Stimulated activated CD4-positive, alpha-beta T cell treated with anti-CD3 and anti-CD28 coated beads, Interleukin-1b, Interleukin-23, amount 100 ng/mL, for 1 hour (primary cell): ENCODE data around the gene EDNRA.

Experiments
- DNase-seq, 2 donors: peaks; one replicate each; pipeline ENCODE4 v3.0.0-alpha.2; 2020; ENCODE audit warnings: low read depth in 2 of 2

Gene EDNRA

DNA sequence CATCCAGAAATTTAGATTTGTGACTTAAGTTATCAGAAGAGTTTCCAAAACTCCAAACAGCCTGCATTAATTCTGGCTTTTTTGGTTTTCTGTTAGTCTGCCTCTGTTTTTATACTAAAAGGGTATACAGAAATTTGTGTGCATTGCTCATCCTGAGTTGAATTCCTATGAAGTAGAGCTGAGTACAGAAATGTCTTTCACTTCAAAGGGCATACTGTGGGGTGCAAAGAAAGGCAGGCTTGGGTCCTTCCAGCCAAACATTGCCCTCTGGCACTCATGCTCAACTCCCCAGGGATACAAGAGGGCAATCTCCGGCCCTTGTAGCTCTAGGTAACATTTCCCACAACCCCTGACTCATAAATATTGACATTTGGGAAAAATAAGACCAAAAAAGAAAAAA lies 108.7 kb downstream of the EDNRA start:
- no peak for DNase-seq

DNA sequence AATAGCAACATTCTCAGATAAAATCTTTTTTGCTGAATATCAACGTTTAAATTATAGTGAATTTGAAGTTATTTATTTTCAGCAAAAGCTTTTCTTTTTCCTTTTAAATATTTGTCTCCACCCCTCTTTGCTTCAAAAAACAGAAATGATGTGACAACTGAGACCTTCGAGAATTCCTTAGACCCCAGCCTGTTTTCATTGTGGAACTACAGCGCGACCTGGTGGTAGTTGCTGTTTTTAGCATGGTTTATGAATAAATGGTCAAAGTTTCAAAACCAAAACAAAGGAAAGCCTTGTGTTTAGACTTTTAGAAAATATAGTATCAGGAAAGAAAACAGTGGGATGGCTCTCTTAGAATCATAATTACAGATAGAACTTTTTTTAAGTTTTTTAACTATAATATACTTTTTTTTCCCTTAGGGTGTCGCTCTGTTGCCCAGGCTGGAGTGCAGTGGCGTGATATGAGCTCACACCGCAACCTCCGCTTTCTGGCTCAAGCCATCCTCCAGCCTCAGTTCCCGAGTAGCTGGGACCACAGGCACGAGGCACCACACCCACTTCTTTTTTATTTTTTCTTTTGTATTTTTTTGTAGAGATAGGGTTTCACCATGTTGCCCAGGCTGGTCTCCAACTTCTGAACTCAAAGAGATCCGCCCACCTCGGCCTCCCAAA lies 109.5 kb downstream of the EDNRA start:
- peak in 1 of 2 donors; percentile 16 for DNase-seq

DNA sequence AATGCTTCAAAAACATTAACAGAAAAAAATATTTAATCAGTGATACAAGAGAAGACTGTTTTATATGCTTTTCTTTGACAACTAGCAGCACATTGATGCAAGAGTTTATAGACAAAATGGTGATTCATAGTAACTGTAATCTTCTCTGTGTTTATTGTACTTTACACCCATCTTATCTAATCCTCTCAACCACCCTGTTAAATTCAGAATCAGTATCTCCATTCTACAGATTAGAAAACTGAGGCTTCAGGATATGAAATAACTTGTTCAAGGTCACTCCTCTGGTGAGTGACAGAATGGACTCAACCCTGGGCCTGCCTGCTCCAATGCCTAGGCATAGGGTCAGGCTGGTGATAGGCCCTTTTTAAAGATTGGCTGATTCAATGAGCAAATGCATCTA lies 110.2 kb downstream of the EDNRA start:
- no peak for DNase-seq

GRCh38 chr4:147594107-147594506 lies 113.2 kb downstream of the EDNRA start:
- no peak for DNase-seq
